Endodermal cell (in vitro differentiated cells): Measurements from ENCODE around the gene LARGE1. TPM values are rescaled to one million over a fixed set of nuclear protein-coding genes. Genes with fewer than 3 reads are reported as not detected.

Source experiments
- DNase-seq: peaks from one replicate; pipeline ENCODE4 v3.0.0-alpha.2; 2017
- H3K27ac ChIP-seq: 2 replicates; pipeline ENCODE4 v1.5.1; 2013; ENCODE audit warnings: mild to moderate bottlenecking, low read depth, low read length, moderate library complexity
- H3K27me3 ChIP-seq: 2 replicates; pipeline ENCODE4 v1.6.1; 2013; ENCODE audit warnings: mild to moderate bottlenecking, low read length, moderate library complexity; ENCODE audit not compliant: insufficient read depth, control insufficient read depth, poor library complexity, severe bottlenecking
- H3K36me3 ChIP-seq: 2 replicates; pipeline ENCODE4 v1.7.0; 2013; ENCODE audit warnings: mild to moderate bottlenecking, low read length, moderate library complexity; ENCODE audit not compliant: control insufficient read depth, insufficient read depth
- H3K4me1 ChIP-seq: one replicate; pipeline ENCODE4 v1.7.0; 2013; ENCODE audit warnings: low read length; ENCODE audit not compliant: control insufficient read depth, insufficient read depth
- H3K4me3 ChIP-seq: 2 replicates; pipeline ENCODE4 v1.5.1; 2013; ENCODE audit warnings: mild to moderate bottlenecking, low read length, moderate library complexity
- H3K9ac ChIP-seq: 2 replicates; pipeline ENCODE4 v1.6.1; 2013; ENCODE audit warnings: mild to moderate bottlenecking, low read length, moderate library complexity; ENCODE audit not compliant: poor library complexity, severe bottlenecking; ENCODE audit errors: extremely low read depth
- H3K9me3 ChIP-seq: 2 replicates; pipeline ENCODE4 v1.6.1; 2013; ENCODE audit warnings: mild to moderate bottlenecking, low read length, moderate library complexity; ENCODE audit not compliant: control insufficient read depth
- H3K27ac Mint-ChIP-seq: 2 replicates; pipeline ENCODE4 v1.8.0; 2020; ENCODE audit warnings: mixed read lengths
- H3K27me3 Mint-ChIP-seq: 2 replicates; pipeline ENCODE4 v1.8.0; 2021; ENCODE audit warnings: mild to moderate bottlenecking, mixed read lengths; ENCODE audit not compliant: insufficient read depth
- H3K36me3 Mint-ChIP-seq: 2 replicates; pipeline ENCODE4 v1.8.0; 2020; ENCODE audit warnings: low read depth, mixed read lengths
- H3K4me1 Mint-ChIP-seq: 2 replicates; pipeline ENCODE4 v1.8.0; 2020; ENCODE audit warnings: mixed read lengths
- H3K4me3 Mint-ChIP-seq: 2 replicates; pipeline ENCODE4 v1.8.0; 2020; ENCODE audit warnings: mild to moderate bottlenecking, moderate library complexity, mixed read lengths
- H3K9me3 Mint-ChIP-seq: 2 replicates; pipeline ENCODE4 v1.8.0; 2020; ENCODE audit warnings: mild to moderate bottlenecking, mixed read lengths
- CTCF ChIP-seq: fragments of 200-600 bp; sonication (generic); conservative IDR thresholded peaks from 2 replicates; pipeline ENCODE4 v1.5.0; 2021; ENCODE audit warnings: antibody characterized with exemption, mild to moderate bottlenecking
- WGBS, 2 experiments: methylation state at CpG; one replicate each; pipeline versions ENCODE4 v1.1.5 to v1.1.7; 2013; ENCODE audit warnings: missing lambda C conversion rate in 2 of 2, mixed read lengths in 1 of 2; ENCODE audit not compliant: insufficient coverage in 1 of 2, insufficient read length in 1 of 2; 5-methylcytosine and 5-hydroxymethylcytosine counted together
- total RNA-seq, 2 donors: library from RNA; stranded (reverse); fragmentation: NEBNext Ultra II Directional in 1 of 2; extraction: Animal tissue kit (Norgen Biotek cat#: 25700) in 1 of 2; gene quantifications; 2 replicates in 1 of 2; 3 replicates in 1 of 2; pipeline ENCODE4 v1.2.1, GENCODE V29; 2021

The LARGE1 gene
- total RNA-seq, 2 donors from 2014 or later, result 17.5 to 24.3 TPM

GRCh38 chr22:33837826-33838225 lies 82.5 kb downstream of the LARGE1 start:
- H3K27me3 ChIP-seq, result peaks cover 67% of the 10 kb centered on the region
- Mint-ChIP-seq H3K27ac (no peak overlapping the region), H3K4me1 (peaks cover 15% of the 10 kb centered on the region), H3K4me3 (no peak overlapping the region), H3K9me3 (no peaks in the 10 kb centered on the region), H3K36me3 (no peaks in the 10 kb centered on the region), H3K27me3 (peaks cover 96% of the 10 kb centered on the region)
- H3K9me3 ChIP-seq, result no peaks in the 10 kb centered on the region
- H3K9ac ChIP-seq, result no peak overlapping the region
- no peaks in the 10 kb centered on the region for H3K36me3 ChIP-seq
- H3K4me1 ChIP-seq, result no peaks in the 10 kb centered on the region
- no peak for TF ChIP-seq CTCF
- WGBS, 2 experiments, result 90 to 96% methylated on average over 4 of the region's 4 CpGs
- no peak for DNase-seq
- H3K27ac ChIP-seq, result no peak overlapping the region
- no peak overlapping the region for H3K4me3 ChIP-seq

- DNase-seq, result peak; percentile 74
- H3K27ac ChIP-seq, result no peak overlapping the region
- TF ChIP-seq CTCF, result no peak
- peaks cover 68% of the 10 kb centered on the region for H3K27me3 ChIP-seq
- Mint-ChIP-seq H3K9me3 (no peaks in the 10 kb centered on the region), H3K36me3 (no peaks in the 10 kb centered on the region), H3K27me3 (peaks cover 97% of the 10 kb centered on the region), H3K27ac (no peak overlapping the region), H3K4me3 (no peak overlapping the region), H3K4me1 (peaks cover 30% of the 10 kb centered on the region)
- no peak overlapping the region for H3K9ac ChIP-seq
- no peak overlapping the region for H3K4me3 ChIP-seq
- no peaks in the 10 kb centered on the region for H3K36me3 ChIP-seq
- 40 to 49% methylated on average over 3 to 5 of the region's 5 CpGs for WGBS, 2 experiments
- no peaks in the 10 kb centered on the region for H3K9me3 ChIP-seq
- peaks cover 5% of the 10 kb centered on the region for H3K4me1 ChIP-seq
These were observed 85.0 kb downstream of the LARGE1 start for GRCh38 chr22:33835265-33835664.

- H3K36me3 ChIP-seq, result no peaks in the 10 kb centered on the region
- DNase-seq, result no peak
- H3K4me3 Mint-ChIP-seq, result no peak overlapping the region
- H3K4me1 Mint-ChIP-seq, result peaks cover 37% of the 10 kb centered on the region
- no peaks in the 10 kb centered on the region for H3K9me3 ChIP-seq
- H3K4me1 ChIP-seq, result peaks cover 16% of the 10 kb centered on the region
- no peak overlapping the region for H3K9ac ChIP-seq
- H3K27me3 ChIP-seq, result peaks cover 57% of the 10 kb centered on the region
- WGBS, 2 experiments, result 79 to 100% methylated on average over 2 to 7 of the region's 7 CpGs
- no peak overlapping the region for H3K4me3 ChIP-seq
- H3K9me3 Mint-ChIP-seq, result no peaks in the 10 kb centered on the region
- peaks cover 97% of the 10 kb centered on the region for H3K27me3 Mint-ChIP-seq
- TF ChIP-seq CTCF, result no peak
- no peaks in the 10 kb centered on the region for H3K36me3 Mint-ChIP-seq
- no peak overlapping the region for H3K27ac ChIP-seq
- H3K27ac Mint-ChIP-seq, result no peak overlapping the region
These were observed 87.6 kb downstream of the LARGE1 start for GRCh38 chr22:33832558-33833151.
